ENCODE data around the gene KNDC1. TPM values are rescaled to one million over a fixed set of nuclear protein-coding genes. Genes with fewer than 3 reads are reported as not detected.

KNDC1 gene
- polyA plus RNA-seq, 1 donor from 2014 or later = 4.3 TPM

DNA sequence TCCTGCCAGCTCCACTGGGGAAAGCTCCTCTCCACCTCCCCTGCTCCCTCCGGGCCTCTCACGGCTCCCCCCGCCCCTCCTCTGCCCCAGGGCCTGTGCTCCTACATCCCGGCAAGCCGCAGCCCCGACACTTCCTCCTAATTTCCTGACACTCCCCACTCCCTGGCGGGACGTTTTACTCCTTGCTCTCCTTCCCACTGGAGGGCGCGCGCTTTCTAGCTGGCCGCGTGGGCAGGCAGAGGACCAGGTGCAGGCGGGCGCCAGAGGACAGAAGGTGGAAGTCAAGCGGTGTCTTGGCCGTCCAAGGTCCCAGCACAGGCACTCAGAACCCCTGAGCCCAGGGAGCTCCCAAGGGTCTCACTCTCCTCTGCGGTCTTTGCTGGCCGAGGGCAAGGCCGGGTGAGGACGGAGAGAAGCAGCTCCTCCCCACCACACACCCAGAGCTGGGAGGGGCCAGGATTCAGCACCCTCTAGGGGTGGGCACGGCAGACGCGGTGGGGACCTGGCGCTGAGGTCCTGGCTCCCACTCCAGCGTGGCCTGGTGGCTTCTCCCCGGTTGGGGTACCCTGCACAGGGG lies 97.6 kb downstream of the KNDC1 start:
- Histone ChIP-seq H3K27me3 (ENCODE audit: insufficient read depth, low read depth, low read length) (no peaks in the 10 kb centered on the region), H3K9me3 (ENCODE audit: low read length) (no peaks in the 10 kb centered on the region), H3K4me3 (ENCODE audit: low read length) (no peak overlapping the region), H3K4me2 (ENCODE audit: low read length) (no peak overlapping the region), H4K20me1 (ENCODE audit: insufficient read depth) (no peaks in the 10 kb centered on the region), H3K9me2 (ENCODE audit: insufficient read depth, low read length) (no peaks in the 10 kb centered on the region), H3K79me2 (replicated peaks; ENCODE audit: insufficient read depth, low read length) (no peaks in the 10 kb centered on the region), H3K27ac (ENCODE audit: low read length) (no peak overlapping the region), H3F3A (ENCODE audit: insufficient read depth, low read length, poor library complexity, severe bottlenecking) (no peaks in the 10 kb centered on the region), H3K9ac (ENCODE audit: low read length) (no peak overlapping the region), H3K36me3 (ENCODE audit: insufficient read depth, low read length) (no peaks in the 10 kb centered on the region), H2AFZ (ENCODE audit: low read depth, low read length) (no peak overlapping the region)
- TF ChIP-seq SMC3 (conservative IDR thresholded peaks at IDR 0.05; ENCODE audit: poor library complexity) (no peak), EZH2 (IDR thresholded peaks at IDR 0.05; ENCODE audit: borderline replicate concordance, insufficient read depth, low read length, poor library complexity, severe bottlenecking) (no peak), TAF1 (IDR thresholded peaks at IDR 0.05; ENCODE audit: low read depth) (no peak), RAD21 (conservative IDR thresholded peaks at IDR 0.05) (no peak), EP300 (conservative IDR thresholded peaks at IDR 0.05; ENCODE audit: poor library complexity, severe bottlenecking) (no peak), POLR2AphosphoS5 (IDR thresholded peaks at IDR 0.05) (no peak), MXI1 (conservative IDR thresholded peaks at IDR 0.05; ENCODE audit: poor library complexity, severe bottlenecking) (no peak)
- TF ChIP-seq, protein P1, sequence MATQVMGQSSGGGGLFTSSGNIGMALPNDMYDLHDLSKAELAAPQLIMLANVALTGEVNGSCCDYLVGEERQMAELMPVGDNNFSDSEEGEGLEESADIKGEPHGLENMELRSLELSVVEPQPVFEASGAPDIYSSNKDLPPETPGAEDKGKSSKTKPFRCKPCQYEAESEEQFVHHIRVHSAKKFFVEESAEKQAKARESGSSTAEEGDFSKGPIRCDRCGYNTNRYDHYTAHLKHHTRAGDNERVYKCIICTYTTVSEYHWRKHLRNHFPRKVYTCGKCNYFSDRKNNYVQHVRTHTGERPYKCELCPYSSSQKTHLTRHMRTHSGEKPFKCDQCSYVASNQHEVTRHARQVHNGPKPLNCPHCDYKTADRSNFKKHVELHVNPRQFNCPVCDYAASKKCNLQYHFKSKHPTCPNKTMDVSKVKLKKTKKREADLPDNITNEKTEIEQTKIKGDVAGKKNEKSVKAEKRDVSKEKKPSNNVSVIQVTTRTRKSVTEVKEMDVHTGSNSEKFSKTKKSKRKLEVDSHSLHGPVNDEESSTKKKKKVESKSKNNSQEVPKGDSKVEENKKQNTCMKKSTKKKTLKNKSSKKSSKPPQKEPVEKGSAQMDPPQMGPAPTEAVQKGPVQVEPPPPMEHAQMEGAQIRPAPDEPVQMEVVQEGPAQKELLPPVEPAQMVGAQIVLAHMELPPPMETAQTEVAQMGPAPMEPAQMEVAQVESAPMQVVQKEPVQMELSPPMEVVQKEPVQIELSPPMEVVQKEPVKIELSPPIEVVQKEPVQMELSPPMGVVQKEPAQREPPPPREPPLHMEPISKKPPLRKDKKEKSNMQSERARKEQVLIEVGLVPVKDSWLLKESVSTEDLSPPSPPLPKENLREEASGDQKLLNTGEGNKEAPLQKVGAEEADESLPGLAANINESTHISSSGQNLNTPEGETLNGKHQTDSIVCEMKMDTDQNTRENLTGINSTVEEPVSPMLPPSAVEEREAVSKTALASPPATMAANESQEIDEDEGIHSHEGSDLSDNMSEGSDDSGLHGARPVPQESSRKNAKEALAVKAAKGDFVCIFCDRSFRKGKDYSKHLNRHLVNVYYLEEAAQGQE (IDR thresholded peaks at IDR 0.05; ENCODE audit: borderline replicate concordance) = no peak
- TF ChIP-seq, protein P2, sequence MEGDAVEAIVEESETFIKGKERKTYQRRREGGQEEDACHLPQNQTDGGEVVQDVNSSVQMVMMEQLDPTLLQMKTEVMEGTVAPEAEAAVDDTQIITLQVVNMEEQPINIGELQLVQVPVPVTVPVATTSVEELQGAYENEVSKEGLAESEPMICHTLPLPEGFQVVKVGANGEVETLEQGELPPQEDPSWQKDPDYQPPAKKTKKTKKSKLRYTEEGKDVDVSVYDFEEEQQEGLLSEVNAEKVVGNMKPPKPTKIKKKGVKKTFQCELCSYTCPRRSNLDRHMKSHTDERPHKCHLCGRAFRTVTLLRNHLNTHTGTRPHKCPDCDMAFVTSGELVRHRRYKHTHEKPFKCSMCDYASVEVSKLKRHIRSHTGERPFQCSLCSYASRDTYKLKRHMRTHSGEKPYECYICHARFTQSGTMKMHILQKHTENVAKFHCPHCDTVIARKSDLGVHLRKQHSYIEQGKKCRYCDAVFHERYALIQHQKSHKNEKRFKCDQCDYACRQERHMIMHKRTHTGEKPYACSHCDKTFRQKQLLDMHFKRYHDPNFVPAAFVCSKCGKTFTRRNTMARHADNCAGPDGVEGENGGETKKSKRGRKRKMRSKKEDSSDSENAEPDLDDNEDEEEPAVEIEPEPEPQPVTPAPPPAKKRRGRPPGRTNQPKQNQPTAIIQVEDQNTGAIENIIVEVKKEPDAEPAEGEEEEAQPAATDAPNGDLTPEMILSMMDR (IDR thresholded peaks at IDR 0.05; ENCODE audit: poor library complexity, severe bottlenecking) = no peak

DNA sequence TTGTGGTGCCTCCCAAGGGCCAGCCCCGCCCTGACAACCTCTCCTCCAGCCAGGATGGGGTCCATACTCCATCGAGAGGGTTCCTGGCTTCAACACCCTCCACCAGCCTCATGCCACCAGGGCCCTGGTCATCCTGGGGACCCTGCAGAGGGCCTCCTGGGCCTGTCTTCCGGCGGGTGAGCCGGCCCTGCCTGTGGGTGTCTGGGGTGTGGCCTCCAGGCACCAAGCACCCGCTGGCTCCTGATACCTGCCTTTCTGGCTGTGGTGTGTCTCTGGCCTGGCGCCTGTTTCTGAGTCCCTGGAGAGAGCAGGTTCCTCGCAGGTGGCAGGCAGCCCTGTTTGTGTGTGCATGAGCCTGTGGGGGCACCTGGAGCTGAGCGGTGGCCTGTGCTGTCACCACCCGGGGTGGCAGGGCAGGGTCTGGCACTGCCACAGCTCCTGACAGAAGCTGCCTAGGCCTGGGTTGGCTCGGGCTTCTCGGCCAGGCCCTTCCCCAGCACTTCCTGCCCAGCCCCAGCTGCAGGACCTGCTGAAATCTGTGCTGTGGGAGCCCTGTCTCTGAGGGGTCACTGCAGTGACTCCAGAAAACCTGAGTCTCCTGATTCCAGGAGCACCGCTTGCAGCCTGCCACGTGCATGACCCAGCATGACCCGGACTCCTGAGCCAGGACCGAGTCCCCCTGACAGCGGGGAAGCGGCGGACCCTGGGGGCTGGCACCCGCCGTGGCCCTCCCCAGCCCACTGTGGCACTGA lies 98.2 kb downstream of the KNDC1 start:
- no peaks in the 10 kb centered on the region for H3K27me3 ChIP-seq (ENCODE audit: insufficient read depth, low read depth, low read length)
- no peaks in the 10 kb centered on the region for H3K36me3 ChIP-seq (ENCODE audit: insufficient read depth, low read length)
- H3K9me3 ChIP-seq (ENCODE audit: low read length) = no peaks in the 10 kb centered on the region
- no peaks in the 10 kb centered on the region for H3F3A ChIP-seq (ENCODE audit: insufficient read depth, low read length, poor library complexity, severe bottlenecking)
- no peak overlapping the region for H3K9ac ChIP-seq (ENCODE audit: low read length)
- no peaks in the 10 kb centered on the region for H4K20me1 ChIP-seq (ENCODE audit: insufficient read depth)
- no peak overlapping the region for H2AFZ ChIP-seq (ENCODE audit: low read depth, low read length)
- no peak overlapping the region for H3K4me3 ChIP-seq (ENCODE audit: low read length)
- no peak overlapping the region for H3K27ac ChIP-seq (ENCODE audit: low read length)
- no peaks in the 10 kb centered on the region for H3K79me2 ChIP-seq (replicated peaks; ENCODE audit: insufficient read depth, low read length)
- H3K9me2 ChIP-seq (ENCODE audit: insufficient read depth, low read length) = no peaks in the 10 kb centered on the region
- no peak for TF ChIP-seq SMC3 (conservative IDR thresholded peaks at IDR 0.05; ENCODE audit: poor library complexity)
- TF ChIP-seq, protein P1 (IDR thresholded peaks at IDR 0.05; ENCODE audit: borderline replicate concordance) = no peak
- TF ChIP-seq RAD21 (conservative IDR thresholded peaks at IDR 0.05) = no peak
- no peak for TF ChIP-seq MXI1 (conservative IDR thresholded peaks at IDR 0.05; ENCODE audit: poor library complexity, severe bottlenecking)
- TF ChIP-seq EZH2 (IDR thresholded peaks at IDR 0.05; ENCODE audit: borderline replicate concordance, insufficient read depth, low read length, poor library complexity, severe bottlenecking) = no peak
- TF ChIP-seq, protein P2 (IDR thresholded peaks at IDR 0.05; ENCODE audit: poor library complexity, severe bottlenecking) = no peak
- TF ChIP-seq EP300 (conservative IDR thresholded peaks at IDR 0.05; ENCODE audit: poor library complexity, severe bottlenecking) = no peak
- TF ChIP-seq TAF1 (IDR thresholded peaks at IDR 0.05; ENCODE audit: low read depth) = no peak
- no peak for TF ChIP-seq POLR2AphosphoS5 (IDR thresholded peaks at IDR 0.05)
- H3K4me2 ChIP-seq (ENCODE audit: low read length) = no peak overlapping the region
